ENCODE measurements around the gene ITGB2. TPM values are rescaled to one million over a fixed set of nuclear protein-coding genes. Genes with fewer than 3 reads are reported as not detected.

Gene ITGB2
- total RNA-seq, 1 donor from 2014 or later: 292 TPM

GRCh38 chr21:44878053-44878982, 42.4 kb downstream of the ITGB2 start:
- no peak for DNase-seq (ENCODE audit: low spot score)
- no peaks in the 10 kb centered on the region for H3K9me3 Mint-ChIP-seq
- no peak overlapping the region for H3K27ac Mint-ChIP-seq
- peaks cover 47% of the 10 kb centered on the region for H3K4me1 Mint-ChIP-seq (ENCODE audit: low read depth)
- H3K36me3 Mint-ChIP-seq (ENCODE audit: low read depth): peaks cover 2% of the 10 kb centered on the region
- intact Hi-C loops (cut with micrococcal nuclease): no loop called here
- no peaks in the 10 kb centered on the region for H3K27me3 Mint-ChIP-seq (ENCODE audit: insufficient read depth)
- no peak overlapping the region for H3K4me3 Mint-ChIP-seq

- no peak for DNase-seq (ENCODE audit: low spot score)
- H3K4me1 Mint-ChIP-seq (ENCODE audit: low read depth): peaks cover 49% of the 10 kb centered on the region
- H3K27me3 Mint-ChIP-seq (ENCODE audit: insufficient read depth): no peaks in the 10 kb centered on the region
- no peak overlapping the region for H3K27ac Mint-ChIP-seq
- no peaks in the 10 kb centered on the region for H3K9me3 Mint-ChIP-seq
- H3K36me3 Mint-ChIP-seq (ENCODE audit: low read depth): peaks cover 2% of the 10 kb centered on the region
- no peak overlapping the region for H3K4me3 Mint-ChIP-seq
- intact Hi-C loops (cut with micrococcal nuclease): no loop called here
Measured at GRCh38 chr21:44876849-44877575, 43.7 kb downstream of the ITGB2 start.

GRCh38 chr21:44875316-44875700, 45.4 kb downstream of the ITGB2 start:
- H3K9me3 Mint-ChIP-seq: no peaks in the 10 kb centered on the region
- H3K27ac Mint-ChIP-seq: peak overlapping the region; percentile 93
- peak overlapping the region; percentile 87 for H3K4me3 Mint-ChIP-seq
- H3K27me3 Mint-ChIP-seq (ENCODE audit: insufficient read depth): no peaks in the 10 kb centered on the region
- intact Hi-C loops (cut with micrococcal nuclease): loop anchor here (1.0 to 2.0 kb wide), 6 partner anchors 39 to 365 kb away; partner anchors contain the start of gene UBE2G2
- peaks cover 49% of the 10 kb centered on the region for H3K4me1 Mint-ChIP-seq (ENCODE audit: low read depth)
- DNase-seq (ENCODE audit: low spot score): peak; percentile 17
- H3K36me3 Mint-ChIP-seq (ENCODE audit: low read depth): no peaks in the 10 kb centered on the region

GRCh38 chr21:44874497-44875315, 46.0 kb downstream of the ITGB2 start:
- H3K9me3 Mint-ChIP-seq: no peaks in the 10 kb centered on the region
- no peaks in the 10 kb centered on the region for H3K27me3 Mint-ChIP-seq (ENCODE audit: insufficient read depth)
- no peaks in the 10 kb centered on the region for H3K36me3 Mint-ChIP-seq (ENCODE audit: low read depth)
- peak overlapping the region; percentile 93 for H3K27ac Mint-ChIP-seq
- intact Hi-C loops (cut with micrococcal nuclease): loop anchor here (1.0 to 2.0 kb wide), 7 partner anchors 40 to 364 kb away; partner anchors contain the start of gene UBE2G2
- peak; percentile 36 for DNase-seq (ENCODE audit: low spot score)
- H3K4me1 Mint-ChIP-seq (ENCODE audit: low read depth): peaks cover 53% of the 10 kb centered on the region
- peak overlapping the region; percentile 87 for H3K4me3 Mint-ChIP-seq

GRCh38 chr21:44874240-44874496, 46.5 kb downstream of the ITGB2 start:
- Mint-ChIP-seq H3K27ac (peak overlapping the region; percentile 93), H3K4me1 (ENCODE audit: low read depth) (peaks cover 56% of the 10 kb centered on the region), H3K27me3 (ENCODE audit: insufficient read depth) (no peaks in the 10 kb centered on the region), H3K36me3 (ENCODE audit: low read depth) (no peaks in the 10 kb centered on the region), H3K4me3 (peak overlapping the region; percentile 87), H3K9me3 (no peaks in the 10 kb centered on the region)
- DNase-seq (ENCODE audit: low spot score): no peak
- intact Hi-C loops (cut with micrococcal nuclease): loop anchor here (1.0 to 2.0 kb wide), 5 partner anchors 49 to 363 kb away; no protein-coding TSS in a partner anchor

GRCh38 chr21:44873356-44874239, 47.1 kb downstream of the ITGB2 start, which contains the start of gene PTTG1IP:
TSS of gene PTTG1IP (minus strand) at chr21:44873690. CDS start at chr21:44873616, 74 bp downstream.
- Mint-ChIP-seq H3K36me3 (ENCODE audit: low read depth) (no peaks in the 10 kb centered on the region), H3K27me3 (ENCODE audit: insufficient read depth) (no peaks in the 10 kb centered on the region), H3K27ac (peak within 1 kb of the TSS; percentile 93), H3K4me3 (peak within 1 kb of the TSS; percentile 93), H3K4me1 (ENCODE audit: low read depth) (peaks cover 61% of the 10 kb centered on the region), H3K9me3 (no peaks in the 10 kb centered on the region)
- DNase-seq (ENCODE audit: low spot score): peak; percentile 100
- intact Hi-C loops (cut with micrococcal nuclease): loop anchor here (1.0 to 2.0 kb wide), 6 partner anchors 49 to 363 kb away; partner anchors contain the start of gene SUMO3

- H3K9me3 Mint-ChIP-seq: no peaks in the 10 kb centered on the region
- peaks cover 69% of the 10 kb centered on the region for H3K4me1 Mint-ChIP-seq (ENCODE audit: low read depth)
- peak; percentile 14 for DNase-seq (ENCODE audit: low spot score)
- H3K36me3 Mint-ChIP-seq (ENCODE audit: low read depth): no peaks in the 10 kb centered on the region
- peak overlapping the region; percentile 83 for H3K27ac Mint-ChIP-seq
- H3K27me3 Mint-ChIP-seq (ENCODE audit: insufficient read depth): no peaks in the 10 kb centered on the region
- intact Hi-C loops (cut with micrococcal nuclease): loop anchor here (1.0 kb wide), 2 partner anchors 27 to 55 kb away; partner anchors contain the start of gene SUMO3
- peak overlapping the region; percentile 93 for H3K4me3 Mint-ChIP-seq
Measured at GRCh38 chr21:44872649-44873355, 47.9 kb downstream of the ITGB2 start.

GRCh38 chr21:44872323-44872648, 48.4 kb downstream of the ITGB2 start:
- Mint-ChIP-seq H3K9me3 (no peaks in the 10 kb centered on the region), H3K27ac (peak overlapping the region; percentile 83), H3K4me3 (peak overlapping the region; percentile 93), H3K36me3 (ENCODE audit: low read depth) (peaks cover 2% of the 10 kb centered on the region), H3K27me3 (ENCODE audit: insufficient read depth) (no peaks in the 10 kb centered on the region), H3K4me1 (ENCODE audit: low read depth) (peaks cover 74% of the 10 kb centered on the region)
- intact Hi-C loops (cut with micrococcal nuclease): loop anchor here (1.0 kb wide), 1 partner anchor 26 kb away; no protein-coding TSS in a partner anchor
- DNase-seq (ENCODE audit: low spot score): no peak

GRCh38 chr21:44871576-44872269, 49.0 kb downstream of the ITGB2 start:
- no peak for DNase-seq (ENCODE audit: low spot score)
- Mint-ChIP-seq H3K9me3 (no peaks in the 10 kb centered on the region), H3K4me3 (peak overlapping the region; percentile 93), H3K36me3 (ENCODE audit: low read depth) (peaks cover 3% of the 10 kb centered on the region), H3K4me1 (ENCODE audit: low read depth) (peaks cover 80% of the 10 kb centered on the region), H3K27me3 (ENCODE audit: insufficient read depth) (no peaks in the 10 kb centered on the region), H3K27ac (peak overlapping the region; percentile 83)
- intact Hi-C loops (cut with micrococcal nuclease): loop anchor here (1.0 kb wide), 1 partner anchor 25 kb away; no protein-coding TSS in a partner anchor

GRCh38 chr21:44870748-44871495, 49.8 kb downstream of the ITGB2 start:
- Mint-ChIP-seq H3K27me3 (ENCODE audit: insufficient read depth) (no peaks in the 10 kb centered on the region), H3K4me1 (ENCODE audit: low read depth) (peaks cover 83% of the 10 kb centered on the region), H3K36me3 (ENCODE audit: low read depth) (peaks cover 3% of the 10 kb centered on the region), H3K4me3 (peak overlapping the region; percentile 93), H3K9me3 (no peaks in the 10 kb centered on the region), H3K27ac (peak overlapping the region; percentile 87)
- intact Hi-C loops (cut with micrococcal nuclease): no loop called here
- no peak for DNase-seq (ENCODE audit: low spot score)
